ENCODE results near the gene RCBTB1.
"Not testable (repeated sequence)": the region's sequence is repeated elsewhere in the genome, so short reads cannot be mapped to it uniquely, and the experiment has no call there.

DNA sequence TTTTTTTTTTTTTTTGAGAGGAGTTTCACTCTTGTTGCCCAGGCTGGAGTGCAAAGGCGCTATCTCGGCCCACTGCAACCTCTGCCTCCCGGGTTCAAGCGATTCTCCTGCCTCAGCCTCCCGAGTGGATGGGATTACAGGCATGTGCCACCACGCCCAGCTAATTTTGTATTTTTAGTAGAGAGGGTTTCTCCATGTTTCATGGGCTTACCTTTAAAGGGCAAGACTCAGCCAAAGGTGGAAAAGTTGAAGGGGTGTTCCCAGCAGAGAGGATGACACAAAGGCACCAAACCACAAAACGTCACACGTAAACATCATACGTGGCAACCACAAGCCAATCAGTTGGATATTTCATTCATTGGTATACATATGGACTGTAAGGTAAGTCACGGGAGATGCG lies 88.5 kb downstream of the RCBTB1 start:
- TF ChIP-seq, protein P1, sequence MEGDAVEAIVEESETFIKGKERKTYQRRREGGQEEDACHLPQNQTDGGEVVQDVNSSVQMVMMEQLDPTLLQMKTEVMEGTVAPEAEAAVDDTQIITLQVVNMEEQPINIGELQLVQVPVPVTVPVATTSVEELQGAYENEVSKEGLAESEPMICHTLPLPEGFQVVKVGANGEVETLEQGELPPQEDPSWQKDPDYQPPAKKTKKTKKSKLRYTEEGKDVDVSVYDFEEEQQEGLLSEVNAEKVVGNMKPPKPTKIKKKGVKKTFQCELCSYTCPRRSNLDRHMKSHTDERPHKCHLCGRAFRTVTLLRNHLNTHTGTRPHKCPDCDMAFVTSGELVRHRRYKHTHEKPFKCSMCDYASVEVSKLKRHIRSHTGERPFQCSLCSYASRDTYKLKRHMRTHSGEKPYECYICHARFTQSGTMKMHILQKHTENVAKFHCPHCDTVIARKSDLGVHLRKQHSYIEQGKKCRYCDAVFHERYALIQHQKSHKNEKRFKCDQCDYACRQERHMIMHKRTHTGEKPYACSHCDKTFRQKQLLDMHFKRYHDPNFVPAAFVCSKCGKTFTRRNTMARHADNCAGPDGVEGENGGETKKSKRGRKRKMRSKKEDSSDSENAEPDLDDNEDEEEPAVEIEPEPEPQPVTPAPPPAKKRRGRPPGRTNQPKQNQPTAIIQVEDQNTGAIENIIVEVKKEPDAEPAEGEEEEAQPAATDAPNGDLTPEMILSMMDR (IDR thresholded peaks at IDR 0.05) = not testable (repeated sequence)
- not testable (repeated sequence) for TF ChIP-seq POLR2A (IDR thresholded peaks at IDR 0.05)
